Occipital lobe (tissue), 2 donors: Measurements from ENCODE around the gene IFNL3. TPM values are rescaled to one million over a fixed set of nuclear protein-coding genes. Genes with fewer than 3 reads are reported as not detected.

Experiments
- DNase-seq: peaks from one replicate; lab custom pipeline; 2025; lab: John Stamatoyannopoulos, UW
- total RNA-seq: library from RNA; depleted of rRNA; stranded (reverse); fragments of >200 nt; gene quantifications from one replicate; pipeline ENCODE4 v1.2.3, GENCODE V29; 2014

Gene IFNL3
- total RNA-seq, 1 donor from 2014 or later = not detected

DNA sequence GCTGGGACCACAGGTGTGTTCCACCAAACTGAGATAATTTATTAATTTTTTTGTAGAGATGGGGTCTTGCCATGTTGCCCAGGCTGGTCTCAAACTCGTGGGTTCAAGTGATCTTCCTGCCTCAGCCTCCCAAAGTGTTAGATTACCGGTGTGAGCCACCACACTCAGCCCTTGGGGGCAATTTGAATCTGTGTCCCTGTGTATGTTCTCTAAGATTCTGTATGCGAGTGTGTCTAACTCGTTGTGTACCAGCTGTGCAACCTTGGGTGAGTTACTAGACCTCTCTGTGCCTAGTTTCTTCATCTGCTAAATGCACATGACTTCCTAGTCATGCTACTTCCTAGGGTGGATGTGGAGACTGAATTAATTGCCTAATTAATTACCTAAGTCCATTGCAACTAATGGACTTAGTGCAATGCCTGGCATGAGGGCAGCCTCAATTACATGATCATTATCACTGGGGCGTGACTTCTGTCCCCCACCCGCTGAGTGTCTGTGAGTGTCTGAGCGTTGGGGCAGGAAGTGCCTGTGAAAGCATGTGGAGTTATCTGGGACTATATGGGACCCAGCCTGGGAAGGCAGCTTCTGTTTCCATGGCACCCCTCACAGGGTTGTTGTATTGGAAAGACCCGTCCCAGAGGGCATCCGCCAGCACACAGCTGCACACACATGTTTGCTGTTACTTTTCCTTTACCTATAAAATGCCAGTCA is 49.8 kb downstream of the IFNL3 start:
- DNase-seq = no peak

DNA sequence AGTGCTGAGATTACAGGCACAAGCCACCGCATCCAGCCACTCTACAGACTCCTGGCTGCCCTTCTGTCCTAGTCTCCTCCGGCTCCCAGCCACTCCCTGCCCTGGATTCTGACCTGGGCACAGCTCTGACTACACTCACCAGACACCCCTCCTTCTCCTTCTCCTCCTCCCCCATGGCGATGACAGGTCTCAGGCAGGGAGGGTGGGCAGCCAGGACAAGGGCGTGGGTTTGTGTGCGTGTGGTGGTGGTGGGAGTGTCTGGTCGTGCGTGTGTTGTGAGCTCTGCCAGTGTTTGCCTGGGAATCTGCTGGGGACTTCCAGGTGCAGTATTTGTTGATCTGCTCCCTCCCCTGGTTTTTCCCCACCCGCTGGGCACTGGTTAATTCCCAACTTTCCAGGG is 51.0 kb downstream of the IFNL3 start:
- no peak for DNase-seq

Other genes starting within 250 kb of the IFNL3 start
- 5.6 TPM for gene FBXO27, start 212.5 kb downstream of the IFNL3 start, total RNA-seq
- not detected for gene ACP7, start 160.6 kb downstream of the IFNL3 start, total RNA-seq
- 1.9 TPM for gene PAK4, start 119.2 kb downstream of the IFNL3 start, total RNA-seq
- not detected for gene NCCRP1, start 48.0 kb downstream of the IFNL3 start, total RNA-seq
- not detected for gene SYCN, start 40.7 kb downstream of the IFNL3 start, total RNA-seq
- gene IFNL4, start 3.9 kb upstream of the IFNL3 start, total RNA-seq = not detected
- not detected for gene IFNL2, start 23.4 kb upstream of the IFNL3 start, total RNA-seq
- not detected for gene IFNL1, start 51.4 kb upstream of the IFNL3 start, total RNA-seq
- 6.9 TPM for gene LRFN1, start 75.9 kb upstream of the IFNL3 start, total RNA-seq
- gene GMFG, start 91.0 kb upstream of the IFNL3 start, total RNA-seq = 5.3 TPM
- gene SAMD4B, start 97.4 kb upstream of the IFNL3 start, total RNA-seq = 18.7 TPM
- gene PAF1, start 146.1 kb upstream of the IFNL3 start, total RNA-seq = 29.2 TPM
- 17.2 TPM for gene MED29, start 146.4 kb upstream of the IFNL3 start, total RNA-seq
- gene ZFP36, start 161.8 kb upstream of the IFNL3 start, total RNA-seq = 1.2 TPM
- 27.3 TPM for gene PLEKHG2, start 167.7 kb upstream of the IFNL3 start, total RNA-seq
- gene RPS16, start 190.9 kb upstream of the IFNL3 start, total RNA-seq = 77.0 TPM
- 47.9 TPM for gene SUPT5H, start 200.6 kb upstream of the IFNL3 start, total RNA-seq
- gene TIMM50, start 235.8 kb upstream of the IFNL3 start, total RNA-seq = 39.6 TPM